Measurements from ENCODE around the gene BPIFA2.
"Not testable (repeated sequence)": the region's sequence is repeated elsewhere in the genome, so short reads cannot be mapped to it uniquely, and the experiment has no call there.

BPIFA2 gene, protein sequence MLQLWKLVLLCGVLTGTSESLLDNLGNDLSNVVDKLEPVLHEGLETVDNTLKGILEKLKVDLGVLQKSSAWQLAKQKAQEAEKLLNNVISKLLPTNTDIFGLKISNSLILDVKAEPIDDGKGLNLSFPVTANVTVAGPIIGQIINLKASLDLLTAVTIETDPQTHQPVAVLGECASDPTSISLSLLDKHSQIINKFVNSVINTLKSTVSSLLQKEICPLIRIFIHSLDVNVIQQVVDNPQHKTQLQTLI

DNA sequence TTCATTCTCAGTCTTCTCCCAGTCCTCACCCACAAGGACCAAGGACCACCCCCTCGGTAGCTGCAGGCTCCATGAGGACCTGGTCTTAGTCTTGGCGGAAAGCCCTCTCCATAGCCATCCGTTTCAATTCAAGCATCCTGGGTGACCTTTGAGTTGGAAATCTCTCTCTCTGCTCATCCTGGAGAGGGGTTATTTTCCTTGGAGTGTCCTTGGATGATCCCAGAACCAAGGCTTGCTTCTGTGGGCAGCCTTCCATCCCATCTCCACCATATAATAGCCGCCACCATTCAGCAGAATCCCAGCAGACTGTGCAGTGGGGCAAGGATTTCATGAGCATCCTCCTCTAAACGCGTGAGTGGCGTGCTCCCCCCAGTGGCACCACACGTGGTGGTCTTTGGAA, at the start of gene BPIFA2:
Gene BPIFA2 (plus strand): TSS at position 301 of the 400 bp plus-strand sequence. CDS start 987 bp downstream, outside the sequence.
- no peak for DNase-seq

DNA sequence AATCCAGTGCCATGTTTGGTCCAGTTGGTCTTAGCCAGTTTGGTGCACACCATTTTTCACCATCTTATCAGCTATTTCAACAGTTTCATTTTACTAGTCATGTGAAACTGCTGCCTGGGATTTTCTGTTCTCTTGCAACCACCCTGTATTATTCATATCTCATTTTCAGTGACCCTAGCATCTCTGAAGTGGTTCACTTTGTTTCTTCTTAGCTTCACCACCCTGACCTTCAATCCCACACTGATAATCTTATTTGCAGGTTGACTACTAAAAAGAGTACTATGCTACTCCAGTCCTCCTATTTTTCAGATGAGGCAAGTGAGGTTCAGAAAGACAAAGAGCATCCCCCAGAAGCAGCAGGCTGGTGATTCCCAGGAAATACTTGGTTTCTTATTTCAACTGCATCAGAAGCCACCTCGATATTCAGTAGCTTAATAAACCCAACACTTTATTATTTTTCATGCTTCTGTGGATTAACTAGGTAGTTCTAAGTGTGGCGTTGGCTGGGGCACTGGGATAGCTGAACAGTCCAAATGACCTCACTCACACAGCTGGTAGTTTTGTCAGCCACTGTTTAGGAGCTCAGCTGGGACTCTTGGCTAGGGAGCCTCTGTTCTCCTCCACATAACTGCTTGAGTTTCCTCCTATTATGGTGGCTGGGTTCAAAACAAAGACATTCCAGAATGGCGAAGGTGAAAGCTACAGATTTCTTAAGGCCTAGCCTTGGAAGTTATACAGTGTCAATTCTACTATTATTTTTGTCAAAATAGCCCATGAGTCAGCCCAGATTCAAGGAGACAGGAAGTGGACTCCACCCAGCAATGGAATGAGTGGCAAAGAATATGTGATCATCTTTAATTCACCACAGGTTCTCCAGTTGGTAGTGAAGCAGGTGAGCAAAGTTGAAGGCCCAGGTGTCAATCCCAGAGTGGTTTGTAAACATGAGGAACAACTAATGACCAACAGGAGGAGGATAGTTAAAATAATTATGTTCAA, 47.9 kb upstream of the BPIFA2 start:
- no peak for DNase-seq

DNA sequence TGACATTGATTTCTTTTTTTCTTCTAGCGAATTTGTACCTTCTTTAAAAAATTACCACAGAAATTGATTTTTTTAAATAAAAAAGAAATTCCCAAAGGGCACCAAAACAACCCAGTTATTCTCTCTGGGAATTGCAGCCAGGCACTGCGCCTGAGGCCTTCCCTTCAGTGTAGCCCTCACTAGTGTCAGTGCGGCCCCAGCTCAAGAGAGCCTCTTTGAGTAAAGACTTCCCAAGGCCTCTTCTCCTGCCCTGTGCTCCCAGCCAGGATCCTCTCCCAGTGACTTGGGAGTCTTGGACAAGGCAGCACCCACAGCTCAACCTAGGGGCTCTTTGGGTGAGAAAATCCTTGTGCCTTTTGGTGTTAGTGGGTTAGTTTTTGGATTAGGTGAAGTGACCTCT, 47.0 kb upstream of the BPIFA2 start:
- no peak for DNase-seq

DNA sequence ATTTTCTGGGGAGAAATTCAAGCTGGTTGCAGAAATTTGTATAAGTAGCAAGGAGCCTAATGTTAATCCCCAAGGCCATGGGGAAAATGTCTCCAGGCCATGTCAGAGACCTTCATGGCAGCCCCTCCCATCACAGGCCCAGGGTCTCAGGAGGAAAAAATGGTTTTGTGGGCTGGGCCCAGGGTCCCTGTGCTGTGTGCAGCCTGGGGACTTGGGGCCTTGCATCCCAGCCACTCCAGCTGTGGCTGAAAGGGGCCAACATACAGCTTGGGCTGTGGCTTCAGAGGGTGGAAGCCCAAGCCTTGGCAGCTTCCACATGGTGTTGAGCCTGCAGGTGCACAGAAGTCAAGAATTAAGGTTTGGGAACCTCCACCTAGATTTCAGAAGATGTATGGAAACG, 45.7 kb upstream of the BPIFA2 start:
- not testable (repeated sequence) for DNase-seq

DNA sequence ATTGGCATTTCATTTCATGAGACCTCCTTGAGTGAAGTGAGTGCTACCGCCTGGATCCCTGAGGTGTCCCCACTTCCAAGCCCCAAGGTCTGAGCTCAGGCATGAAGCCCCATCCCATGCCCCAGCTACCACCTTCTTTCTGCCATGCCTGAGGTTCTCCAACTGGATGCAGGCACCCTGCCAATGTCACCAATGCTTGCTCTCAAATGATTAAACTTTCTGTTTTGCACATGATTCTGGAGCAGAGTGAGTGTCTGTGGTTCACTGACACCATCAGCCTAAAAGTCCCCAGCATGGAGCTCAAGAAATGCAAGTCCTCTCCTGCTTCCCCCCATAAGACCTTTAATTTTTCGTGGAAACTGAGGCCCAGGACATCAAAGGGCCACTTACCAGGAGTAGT, 43.7 kb upstream of the BPIFA2 start:
- DNase-seq: no peak

DNA sequence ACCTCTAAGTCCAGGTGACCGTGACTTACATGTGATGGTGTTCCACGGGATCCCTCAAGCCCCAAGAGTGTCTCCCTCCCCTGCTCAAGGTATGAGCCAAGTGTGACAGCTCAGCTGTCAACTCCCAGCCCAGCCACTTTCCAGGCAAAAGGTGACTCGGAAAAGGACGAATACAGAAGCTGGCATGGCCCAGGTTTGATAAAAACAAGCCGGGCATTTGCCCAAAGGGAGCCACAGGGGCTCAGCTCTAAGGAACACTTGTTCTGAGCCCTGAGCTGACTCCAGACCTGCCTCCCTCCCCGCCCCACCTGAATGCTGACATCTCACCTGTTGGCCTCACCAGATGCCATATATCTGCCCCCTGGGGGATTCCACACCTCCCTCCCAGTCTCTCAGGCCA, 43.0 kb upstream of the BPIFA2 start:
- DNase-seq: no peak

DNA sequence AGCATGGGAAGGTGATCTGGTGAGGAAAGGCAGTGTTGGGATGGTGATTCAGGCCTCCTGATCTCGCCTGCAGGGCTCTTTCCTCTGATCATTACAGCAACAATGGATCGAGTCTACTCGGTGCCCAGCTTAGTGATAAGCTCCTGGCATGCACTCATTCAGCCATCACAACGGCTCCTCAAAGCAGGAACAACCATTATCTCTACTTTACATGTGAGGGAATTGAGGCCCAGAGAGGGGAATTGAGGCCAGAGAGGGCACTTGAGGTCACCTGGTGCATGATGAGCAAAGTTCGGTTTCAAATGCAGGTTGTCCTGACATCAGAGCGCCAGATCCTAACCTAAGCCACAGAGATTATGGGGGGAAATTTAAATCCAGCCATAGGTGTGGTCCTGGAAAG, 42.0 kb upstream of the BPIFA2 start:
- no peak for DNase-seq

DNA sequence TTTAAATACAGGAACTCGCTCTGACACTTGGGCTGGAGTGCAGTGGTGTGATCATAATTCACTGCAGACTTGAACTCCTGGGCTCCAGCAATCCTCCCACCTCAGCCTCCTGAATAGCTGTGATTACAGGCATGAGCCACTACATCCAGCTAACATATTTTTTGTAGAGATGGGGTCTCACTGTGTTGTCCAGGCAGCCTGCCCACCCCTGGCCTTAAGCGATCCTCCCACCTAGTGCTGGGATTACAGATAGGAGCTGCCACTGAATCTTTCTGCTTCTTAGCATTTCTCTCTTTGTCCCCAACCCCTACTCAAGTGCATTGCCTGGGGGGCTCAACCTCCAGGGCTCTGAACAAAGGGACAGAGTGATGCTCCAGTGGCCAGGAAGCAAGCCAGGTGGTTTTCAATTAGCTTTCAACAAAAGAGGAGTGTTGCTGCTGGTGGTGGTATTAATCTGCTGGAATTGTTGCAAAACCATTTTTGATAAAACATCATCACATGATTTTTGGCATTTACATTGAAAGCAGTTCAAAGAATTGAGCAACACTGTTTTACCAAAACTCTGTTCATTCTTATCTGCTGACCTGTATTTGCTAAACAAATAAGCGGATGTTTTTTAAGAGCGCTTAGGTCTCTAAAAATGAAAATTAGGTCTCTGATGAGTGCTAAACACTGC, 40.4 kb upstream of the BPIFA2 start:
- DNase-seq: no peak

DNA sequence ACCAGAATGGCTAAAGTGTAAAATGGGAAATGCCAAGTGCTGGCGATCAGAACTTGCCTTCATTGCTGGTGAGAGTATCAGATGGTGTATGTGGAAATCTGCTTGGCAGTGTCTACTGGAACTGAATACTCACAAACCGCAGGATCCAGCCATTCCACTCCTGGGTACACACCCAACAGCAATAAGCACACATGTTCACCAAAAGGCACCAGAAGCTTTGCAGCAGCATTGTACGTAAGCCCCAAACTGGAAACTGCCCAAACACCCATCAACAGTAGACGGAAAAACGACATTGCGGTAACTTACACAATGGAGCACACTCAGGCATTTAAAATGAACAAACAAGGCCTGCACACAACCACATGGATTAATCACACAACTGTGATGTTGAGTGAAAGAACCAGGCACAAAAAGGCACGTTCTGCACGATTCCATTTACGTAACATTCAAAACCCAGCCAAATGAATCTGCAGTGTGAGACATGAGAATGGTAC, 37.3 kb upstream of the BPIFA2 start:
- no peak for DNase-seq

GRCh38 chr20:33131949-33132473, 35.9 kb upstream of the BPIFA2 start:
- no peak for DNase-seq

DNA sequence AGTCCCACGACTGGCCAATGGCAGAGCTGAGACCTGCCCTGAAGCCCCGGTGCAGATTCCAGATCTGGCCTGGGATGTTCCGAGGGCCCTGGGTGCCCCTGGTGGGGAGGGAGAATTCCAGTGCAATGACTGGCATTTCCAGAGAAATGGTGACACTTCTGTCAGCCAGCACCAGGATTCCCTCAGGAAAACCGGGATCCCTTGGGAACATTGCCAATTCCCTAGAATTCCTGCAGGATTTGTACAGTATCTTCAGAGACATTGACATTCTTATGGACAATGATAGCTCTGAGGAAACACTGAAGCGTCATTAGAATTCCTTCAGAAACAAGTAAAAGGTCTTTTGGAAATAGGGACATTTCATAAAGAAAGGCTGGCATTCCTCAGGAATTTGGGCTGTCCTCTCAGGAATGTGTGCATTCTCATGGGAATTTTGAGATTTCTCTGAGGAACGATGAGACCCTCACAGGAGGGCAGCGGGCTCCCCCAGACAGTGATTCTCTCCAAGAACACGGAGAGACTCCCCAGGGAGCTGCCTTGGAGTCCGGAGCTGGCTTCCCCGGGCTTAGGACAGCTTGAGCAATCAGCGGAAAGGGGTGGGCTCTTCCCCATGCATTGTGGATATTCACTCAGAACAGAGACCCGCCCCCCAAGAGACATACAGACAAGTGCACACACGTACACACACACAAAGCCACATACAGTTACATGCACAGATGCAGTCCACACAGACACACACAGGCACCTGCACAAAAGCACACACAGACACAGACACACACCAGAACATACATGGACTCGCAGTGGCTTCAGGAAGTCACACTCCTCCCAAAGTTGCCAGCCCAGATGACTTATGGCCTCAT, 35.2 kb upstream of the BPIFA2 start:
- DNase-seq: no peak

GRCh38 chr20:33133373-33133941, 34.5 kb upstream of the BPIFA2 start:
- DNase-seq: no peak

GRCh38 chr20:33137195-33137594, 30.8 kb upstream of the BPIFA2 start:
- no peak for DNase-seq

GRCh38 chr20:33139467-33139866, 28.5 kb upstream of the BPIFA2 start:
- no peak for DNase-seq

- peak; percentile 7 for DNase-seq
These were observed 22.4 kb upstream of the BPIFA2 start for GRCh38 chr20:33145521-33145920.

GRCh38 chr20:33147299-33147698, 20.7 kb upstream of the BPIFA2 start:
- DNase-seq: no peak

DNA sequence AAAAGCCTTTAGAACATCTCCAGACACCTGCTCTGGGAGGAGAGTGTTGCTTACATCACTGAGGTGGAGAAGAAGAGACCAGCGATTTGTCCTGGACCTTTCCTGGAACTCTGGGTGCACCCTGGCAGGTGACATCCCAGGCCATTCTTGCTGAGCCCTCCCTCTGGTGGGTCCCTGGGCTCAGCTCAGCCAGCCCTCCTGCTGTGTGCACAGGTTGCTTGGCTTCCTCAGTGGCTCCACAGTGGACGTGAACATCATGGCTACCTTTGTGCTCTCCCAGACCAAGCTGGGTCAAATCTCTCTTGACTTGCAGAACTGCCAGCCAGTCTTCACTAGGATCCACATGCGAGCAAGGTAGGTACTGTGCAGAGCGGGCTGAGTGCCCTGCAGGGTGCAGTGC, 19.9 kb upstream of the BPIFA2 start:
- no peak for DNase-seq

DNA sequence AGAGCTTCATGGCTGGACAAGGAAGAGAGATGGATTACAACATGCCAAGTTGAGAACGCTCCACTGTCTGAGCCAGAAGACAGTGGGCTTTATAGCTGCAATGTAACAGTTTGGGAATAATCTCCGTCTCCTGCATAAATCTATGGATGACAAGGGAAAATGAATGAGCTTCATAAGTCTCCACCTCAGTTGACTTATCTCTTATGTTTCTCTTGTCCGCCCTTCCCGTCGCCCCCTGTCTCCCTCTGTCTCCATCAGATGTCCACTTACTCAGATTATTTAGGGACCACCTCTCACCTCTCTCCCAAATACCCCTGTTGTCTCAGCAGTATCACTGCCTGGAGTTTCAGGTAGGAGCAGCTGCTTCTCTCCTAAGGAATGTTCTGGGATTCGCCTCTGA, 13.7 kb upstream of the BPIFA2 start:
- DNase-seq: no peak

- DNase-seq: no peak
These were observed 9.1 kb upstream of the BPIFA2 start for GRCh38 chr20:33158637-33159385.

DNA sequence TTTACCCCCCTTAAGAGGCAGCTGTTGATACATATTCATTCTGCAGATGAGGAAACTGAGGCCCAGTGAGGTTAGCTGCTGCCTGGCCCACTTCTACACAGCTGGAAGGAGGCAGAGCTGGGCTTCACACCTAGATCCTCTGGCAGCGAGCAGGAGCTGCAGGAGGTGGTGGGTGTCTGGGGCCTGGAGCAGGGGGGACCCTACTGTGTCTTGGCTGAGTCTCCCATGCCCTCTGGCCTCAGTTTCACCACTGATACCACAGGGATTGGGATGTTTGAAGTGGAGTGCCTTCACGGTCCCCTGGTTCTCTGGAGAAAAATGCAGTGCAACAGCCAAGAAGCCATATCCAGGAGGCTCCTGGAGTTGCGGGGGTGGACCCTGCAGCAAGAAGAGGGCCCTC, 8.2 kb upstream of the BPIFA2 start:
- no peak for DNase-seq

- DNase-seq: no peak
These were observed 7.3 kb upstream of the BPIFA2 start for GRCh38 chr20:33160681-33161080.

Data from stimulated activated CD8-positive, alpha-beta memory T cell treated with anti-CD3 and anti-CD28 coated beads, Interleukin-4, amount 100 ng/mL, for 48 hours (primary cell).